B cell (primary cell): ENCODE results near the gene MED27.

Source experiments
- EZH2 ChIP-seq: IDR thresholded peaks from 2 replicates; pipeline ENCODE4 v1.6.1; 2012; ENCODE audit warnings: borderline replicate concordance, low read depth, mild to moderate bottlenecking, moderate library complexity, low read length; ENCODE audit not compliant: insufficient read depth, poor library complexity, severe bottlenecking
- TF ChIP-seq, protein P1 (sequence below): fragments of 200-600 bp; IDR thresholded peaks from one replicate; pipeline ENCODE4 v1.8.0; 2022; ENCODE audit warnings: antibody characterized with exemption, mild to moderate bottlenecking

DNA sequence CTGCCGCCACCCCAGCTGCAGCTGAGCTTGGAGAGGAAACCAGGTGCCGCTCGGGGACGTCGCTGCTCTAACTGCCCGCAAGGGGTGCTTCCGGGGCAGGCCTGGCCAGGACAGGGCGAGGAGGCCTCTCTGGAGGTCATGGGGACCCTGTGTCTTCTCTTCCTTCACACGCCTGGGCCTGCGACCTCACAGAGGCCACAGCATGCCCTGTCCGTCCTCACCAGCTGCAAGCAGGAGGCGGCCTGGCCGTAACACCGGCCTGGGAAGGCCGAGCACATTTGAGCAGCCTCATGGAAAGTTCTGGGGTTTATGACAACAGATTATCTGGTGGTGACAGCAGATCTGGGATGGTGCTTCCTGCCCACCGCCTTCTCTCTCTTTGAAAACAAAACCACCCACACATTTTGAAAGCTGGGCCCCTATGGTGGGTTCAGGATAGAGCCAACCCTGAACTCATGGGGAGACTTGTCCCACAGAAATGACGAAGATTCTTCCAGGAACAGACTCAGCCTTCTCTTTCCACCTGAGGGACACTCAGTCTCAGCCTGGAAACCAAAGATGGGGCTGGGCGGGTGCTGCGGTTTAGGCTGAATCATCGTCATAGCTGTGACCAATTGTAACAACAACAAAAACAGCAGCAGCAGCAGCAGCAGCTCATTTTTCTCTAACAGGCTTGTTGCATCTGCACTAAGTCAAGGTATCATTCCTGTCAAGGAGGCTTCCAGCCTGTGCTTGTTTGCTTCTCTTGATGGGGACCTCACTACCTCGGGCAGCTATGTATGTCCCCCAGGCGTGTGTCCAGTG lies 240.2 kb downstream of the MED27 start:
- TF ChIP-seq, protein P1, sequence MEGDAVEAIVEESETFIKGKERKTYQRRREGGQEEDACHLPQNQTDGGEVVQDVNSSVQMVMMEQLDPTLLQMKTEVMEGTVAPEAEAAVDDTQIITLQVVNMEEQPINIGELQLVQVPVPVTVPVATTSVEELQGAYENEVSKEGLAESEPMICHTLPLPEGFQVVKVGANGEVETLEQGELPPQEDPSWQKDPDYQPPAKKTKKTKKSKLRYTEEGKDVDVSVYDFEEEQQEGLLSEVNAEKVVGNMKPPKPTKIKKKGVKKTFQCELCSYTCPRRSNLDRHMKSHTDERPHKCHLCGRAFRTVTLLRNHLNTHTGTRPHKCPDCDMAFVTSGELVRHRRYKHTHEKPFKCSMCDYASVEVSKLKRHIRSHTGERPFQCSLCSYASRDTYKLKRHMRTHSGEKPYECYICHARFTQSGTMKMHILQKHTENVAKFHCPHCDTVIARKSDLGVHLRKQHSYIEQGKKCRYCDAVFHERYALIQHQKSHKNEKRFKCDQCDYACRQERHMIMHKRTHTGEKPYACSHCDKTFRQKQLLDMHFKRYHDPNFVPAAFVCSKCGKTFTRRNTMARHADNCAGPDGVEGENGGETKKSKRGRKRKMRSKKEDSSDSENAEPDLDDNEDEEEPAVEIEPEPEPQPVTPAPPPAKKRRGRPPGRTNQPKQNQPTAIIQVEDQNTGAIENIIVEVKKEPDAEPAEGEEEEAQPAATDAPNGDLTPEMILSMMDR = no peak
- no peak for TF ChIP-seq EZH2
